SU-DHL-6 (cell line): ENCODE data around the gene ALKBH3.

Source experiments
- H2AFZ ChIP-seq: fragments of 200-600 bp; sonication (generic); 2 replicates; pipeline ENCODE4 v1.6.1; 2014; ENCODE audit warnings: low read depth, mild to moderate bottlenecking, moderate library complexity, mixed read lengths, antibody characterized with exemption, low read length; ENCODE audit not compliant: severe bottlenecking
- H3F3A ChIP-seq: fragments of 200-600 bp; shearing (Covaris generic); 2 replicates; pipeline ENCODE4 v1.6.0; 2016; ENCODE audit warnings: antibody characterized with exemption, mild to moderate bottlenecking; ENCODE audit not compliant: insufficient read depth
- H3K27ac ChIP-seq: fragments of 200-600 bp; sonication (generic); 2 replicates; pipeline ENCODE4 v1.5.1; 2016; ENCODE audit warnings: low read depth, mild to moderate bottlenecking, low read length, moderate library complexity, mixed read lengths
- H3K27me3 ChIP-seq: fragments of 200-600 bp; sonication (generic), shearing (Covaris generic); 2 replicates; pipeline ENCODE4 v1.6.0; 2014; ENCODE audit warnings: mild to moderate bottlenecking, low read length
- H3K36me3 ChIP-seq: fragments of 200-600 bp; sonication (generic); 2 replicates; pipeline ENCODE4 v1.6.1; 2014; ENCODE audit warnings: mild to moderate bottlenecking, low read length, mixed read lengths
- H3K4me2 ChIP-seq: fragments of 300-600, 200-600 bp; shearing (Covaris generic), sonication (generic); 2 replicates; pipeline ENCODE4 v1.6.0; 2014; ENCODE audit warnings: low read length, low read depth, mild to moderate bottlenecking; ENCODE audit not compliant: poor library complexity, severe bottlenecking
- H3K4me3 ChIP-seq: fragments of 200-600 bp; sonication (generic); 2 replicates; pipeline ENCODE4 v1.5.1; 2014; ENCODE audit warnings: antibody characterized with exemption, low read length, mild to moderate bottlenecking, mixed read lengths; ENCODE audit not compliant: insufficient read depth, poor library complexity, severe bottlenecking
- H3K79me2 ChIP-seq: fragments of 200-600 bp; sonication (generic); 2 replicates; pipeline ENCODE4 v1.6.1; 2014; ENCODE audit warnings: mild to moderate bottlenecking, low read length, moderate library complexity; ENCODE audit not compliant: insufficient read depth
- H3K9ac ChIP-seq: fragments of 200-600 bp; sonication (generic); 2 replicates; pipeline ENCODE4 v1.7.0; 2014; ENCODE audit warnings: mild to moderate bottlenecking, low read length
- H3K9me2 ChIP-seq: fragments of 200-600 bp; sonication (generic); replicated peaks from 2 replicates; pipeline ENCODE4 v1.6.1; 2014; ENCODE audit warnings: low read length; ENCODE audit not compliant: insufficient read depth
- H3K9me3 ChIP-seq: fragments of 200-600 bp; sonication (generic); 2 replicates; pipeline ENCODE4 v1.6.1; 2014; ENCODE audit warnings: low read length, mixed read lengths; ENCODE audit not compliant: insufficient read depth
- H4K20me1 ChIP-seq: fragments of 200-600 bp; sonication (generic); 2 replicates; pipeline ENCODE4 v1.6.1; 2014; ENCODE audit warnings: low read depth, mild to moderate bottlenecking, antibody characterized with exemption, low read length, moderate library complexity, mixed read lengths
- CTCF ChIP-seq: fragments of 200-600 bp; sonication (generic); IDR thresholded peaks from one replicate; pipeline ENCODE4 v1.5.1; 2017; ENCODE audit warnings: antibody characterized with exemption, mild to moderate bottlenecking, low read length, moderate library complexity; ENCODE audit not compliant: insufficient read depth, poor library complexity, severe bottlenecking
- EZH2phosphoT487 ChIP-seq: fragments of 200-600 bp; sonication (generic), shearing (Covaris generic); conservative IDR thresholded peaks from 2 replicates; pipeline ENCODE4 v1.6.1; 2018; ENCODE audit warnings: mild to moderate bottlenecking, antibody characterized with exemption, low read length, moderate library complexity, mixed read lengths

The ALKBH3 gene

GRCh38 chr11:43833657-43834073 lies 47.0 kb upstream of the ALKBH3 start:
- no peaks in the 10 kb centered on the region for H4K20me1 ChIP-seq
- H3K9me2 ChIP-seq = no peaks in the 10 kb centered on the region
- no peak overlapping the region for H3K9ac ChIP-seq
- no peak overlapping the region for H3K4me3 ChIP-seq
- no peaks in the 10 kb centered on the region for H3F3A ChIP-seq
- no peak overlapping the region for H3K27ac ChIP-seq
- no peaks in the 10 kb centered on the region for H3K27me3 ChIP-seq
- H2AFZ ChIP-seq = no peak overlapping the region
- no peak overlapping the region for H3K4me2 ChIP-seq
- no peaks in the 10 kb centered on the region for H3K9me3 ChIP-seq
- 0 out of 2 replicates have a peak, but pooled peaks cover 3% of the 10 kb centered on the region for H3K36me3 ChIP-seq
- TF ChIP-seq CTCF (no peak), EZH2phosphoT487 (no peak)
- no peaks in the 10 kb centered on the region for H3K79me2 ChIP-seq

GRCh38 chr11:43834286-43834685 lies 46.3 kb upstream of the ALKBH3 start:
- no peaks in the 10 kb centered on the region for H3K9me2 ChIP-seq
- no peak overlapping the region for H3K4me2 ChIP-seq
- no peak overlapping the region for H3K27ac ChIP-seq
- 0 out of 2 replicates have a peak, but pooled peaks cover 3% of the 10 kb centered on the region for H3K36me3 ChIP-seq
- TF ChIP-seq EZH2phosphoT487 (no peak), CTCF (no peak)
- no peaks in the 10 kb centered on the region for H4K20me1 ChIP-seq
- no peaks in the 10 kb centered on the region for H3K9me3 ChIP-seq
- H3K79me2 ChIP-seq = no peaks in the 10 kb centered on the region
- no peak overlapping the region for H2AFZ ChIP-seq
- no peak overlapping the region for H3K4me3 ChIP-seq
- no peak overlapping the region for H3K9ac ChIP-seq
- H3K27me3 ChIP-seq = no peaks in the 10 kb centered on the region
- H3F3A ChIP-seq = no peaks in the 10 kb centered on the region

GRCh38 chr11:43835104-43835503 lies 45.5 kb upstream of the ALKBH3 start:
- Histone ChIP-seq H4K20me1 (no peaks in the 10 kb centered on the region), H3K4me2 (no peak overlapping the region), H2AFZ (no peak overlapping the region), H3K4me3 (no peak overlapping the region), H3K9me2 (no peaks in the 10 kb centered on the region), H3K27ac (no peak overlapping the region), H3K79me2 (no peaks in the 10 kb centered on the region), H3K36me3 (peaks cover 3% of the 10 kb centered on the region; the same call in 1 of the 2 replicates), H3K9ac (no peak overlapping the region), H3K27me3 (no peaks in the 10 kb centered on the region), H3F3A (no peaks in the 10 kb centered on the region), H3K9me3 (no peaks in the 10 kb centered on the region)
- TF ChIP-seq CTCF (no peak), EZH2phosphoT487 (no peak)

GRCh38 chr11:43837879-43838278 lies 42.8 kb upstream of the ALKBH3 start:
- Histone ChIP-seq H3K9me2 (no peaks in the 10 kb centered on the region), H3K4me3 (no peak overlapping the region), H3K79me2 (no peaks in the 10 kb centered on the region), H3K4me2 (no peak overlapping the region), H3K9me3 (no peaks in the 10 kb centered on the region), H3F3A (no peaks in the 10 kb centered on the region), H3K27me3 (no peaks in the 10 kb centered on the region), H3K9ac (no peak overlapping the region), H3K27ac (no peak overlapping the region), H4K20me1 (no peaks in the 10 kb centered on the region), H3K36me3 (peaks cover 3% of the 10 kb centered on the region; the same call in 1 of the 2 replicates), H2AFZ (no peak overlapping the region)
- TF ChIP-seq EZH2phosphoT487 (no peak), CTCF (no peak)
